K562 (cell line): ENCODE results near the gene SAMD14. TPM values are rescaled to one million over a fixed set of nuclear protein-coding genes. Genes with fewer than 3 reads are reported as not detected.
A peak's percentile ranks its signal among the peaks of the same experiment; 100 is the strongest.

ENCODE experiments used
- ATAC-seq: fragments of 200-7000 bp; cut with Tn5 transposase; 3 replicates; pipeline ENCODE4 v1.9.1; 2020; ENCODE audit warnings: moderate library complexity
- BruUV-seq: library from RNA; stranded (reverse); fragments of 400-500 nt; replicated peaks from 2 replicates; lab custom pipeline; 2021; lab: Mats Ljungman, UMichigan
- CTCF ChIA-PET: fragments of 300-600 bp; formaldehyde crosslinking; extraction: SDS; loops from one replicate; lab custom pipeline; 2021; ENCODE audit warnings: low intra/inter-chr PET ratio; lab: Yijun Ruan, JAX
- POLR2A ChIA-PET: fragments of 300-600, 350-650 bp; sonication (Branson Sonifier 250); formaldehyde crosslinking; extraction: SDS; loops from one replicate; lab custom pipeline; 2021; ENCODE audit warnings: antibody characterized with exemption, inconsistent platforms; lab: Yijun Ruan, JAX
- DNase-seq, 4 experiments: peaks; one replicate each; pipeline versions ENCODE4 v3.0.0 to v3.0.0-alpha.2; 2011 to 2018; ENCODE audit warnings: low spot score in 3 of 4, mixed read lengths in 3 of 4; ENCODE audit errors: extremely low read depth in 1 of 4
- FAIRE-seq: peaks from 2 replicates; lab custom pipeline; 2011; peaks lifted over from hg19 to GRCh38; lab: Jason Lieb, UNC
- H2AFZ ChIP-seq: 2 replicates; pipeline ENCODE4 v1.6.0; 2011; ENCODE audit warnings: low read depth, low read length, control low read depth, inconsistent platforms
- H3K27ac ChIP-seq: fragments of 200-600 bp; 3 replicates; pipeline ENCODE4 v1.8.0; 2011; ENCODE audit warnings: low read depth, mild to moderate bottlenecking, control low read depth, inconsistent platforms, low read length, moderate library complexity, mixed read lengths; ENCODE audit errors: extremely low read depth
- H3K27me3 ChIP-seq, 2 experiments: fragments of 300-600 bp in 1 of 2; 2 replicates in 1 of 2; 3 replicates in 1 of 2; pipeline versions ENCODE4 v1.6.0 to v1.8.0; 2011; ENCODE audit warnings: inconsistent platforms in 2 of 2, low read length in 2 of 2, mild to moderate bottlenecking in 1 of 2, mixed read lengths in 1 of 2, moderate library complexity in 1 of 2; ENCODE audit not compliant: control insufficient read depth in 2 of 2, insufficient read depth in 2 of 2
- H3K36me3 ChIP-seq: fragments of 300-600 bp; 3 replicates; pipeline ENCODE4 v1.8.0; 2011; ENCODE audit warnings: mild to moderate bottlenecking, low read length, inconsistent platforms; ENCODE audit not compliant: control insufficient read depth, insufficient read depth
- H3K4me1 ChIP-seq, 2 experiments: fragments of 200-600 bp in 1 of 2; replicated peaks in 1 of 2; 2 replicates in 1 of 2; 3 replicates in 1 of 2; pipeline versions ENCODE4 v1.5.1 to v1.8.0; 2011; ENCODE audit warnings: inconsistent platforms in 2 of 2, low read length in 2 of 2, mild to moderate bottlenecking in 1 of 2, mixed read lengths in 1 of 2, moderate library complexity in 1 of 2; ENCODE audit not compliant: control insufficient read depth in 2 of 2, insufficient read depth in 2 of 2
- H3K4me2 ChIP-seq: 2 replicates; pipeline ENCODE4 v1.6.1; 2011; ENCODE audit warnings: low read length, control low read depth, inconsistent platforms, mixed read lengths; ENCODE audit not compliant: insufficient read depth
- H3K4me3 ChIP-seq: fragments of 200-600 bp; sonication (generic), shearing (Covaris generic); 2 replicates; pipeline ENCODE4 v1.5.1; 2016; ENCODE audit warnings: control low read depth, inconsistent platforms
- H3K79me2 ChIP-seq: fragments of 200-600 bp; 3 replicates; pipeline ENCODE4 v1.8.0; 2011; ENCODE audit warnings: low read length, inconsistent platforms; ENCODE audit not compliant: control insufficient read depth, insufficient read depth
- H3K9ac ChIP-seq, 2 experiments: 2 replicates each; pipeline versions ENCODE4 v1.6.0 to v1.6.1; 2011; ENCODE audit warnings: low read depth in 2 of 2, low read length in 2 of 2, control low read depth in 1 of 2, inconsistent platforms in 1 of 2, mild to moderate bottlenecking in 1 of 2, mixed read lengths in 1 of 2; ENCODE audit not compliant: insufficient read depth in 1 of 2
- H3K9me1 ChIP-seq: one replicate; pipeline ENCODE4 v1.6.0; 2011; ENCODE audit warnings: inconsistent platforms, mild to moderate bottlenecking, low read length, moderate library complexity; ENCODE audit not compliant: control insufficient read depth, insufficient read depth
- H3K9me3 ChIP-seq: replicated peaks from 2 replicates; pipeline ENCODE4 v1.5.1; 2011; ENCODE audit warnings: low read depth, low read length, inconsistent platforms; ENCODE audit not compliant: control insufficient read depth, insufficient read depth
- H4K20me1 ChIP-seq: replicated peaks from 2 replicates; pipeline ENCODE4 v1.6.1; 2011; ENCODE audit warnings: low read length, inconsistent platforms, mixed read lengths; ENCODE audit not compliant: control insufficient read depth, insufficient read depth
- ADNP ChIP-seq: fragments of 200-800 bp; sonication (Bioruptor generic); IDR thresholded peaks from 2 replicates; pipeline ENCODE4 v1.6.1; 2016; ENCODE audit warnings: missing genetic modification characterization, missing compliant biosample characterization
- BCOR ChIP-seq: fragments of 450-650 bp; IDR thresholded peaks from 2 replicates; pipeline ENCODE4 v1.6.1; 2016
- KDM1A ChIP-seq, 2 experiments: fragments of 450-650 bp; IDR thresholded peaks; 2 replicates each; pipeline ENCODE4 v1.6.1; 2016; ENCODE audit warnings: mild to moderate bottlenecking in 2 of 2
- NCOA6 ChIP-seq: fragments of 450-650 bp; IDR thresholded peaks from 2 replicates; pipeline ENCODE4 v1.6.1; 2017; ENCODE audit warnings: mild to moderate bottlenecking
- RBM25 ChIP-seq: fragments of 200-400 bp; formaldehyde crosslinking; IDR thresholded peaks from 2 replicates; pipeline ENCODE4 v1.6.1; 2018; ENCODE audit warnings: low read length, low read depth, moderate library complexity; ENCODE audit not compliant: severe bottlenecking
- ZC3H11A ChIP-seq: IDR thresholded peaks from 2 replicates; pipeline ENCODE4 v1.6.1; 2012; ENCODE audit warnings: low read depth, low read length, improper control_type of control experiment
- WGBS: fragments of 100-300 bp; shearing (Covaris generic); methylation state at CpG from one replicate; pipeline ENCODE4 v1.1.6; 2016; ENCODE audit warnings: low coverage, mixed read lengths; ENCODE audit not compliant: insufficient coverage; ENCODE audit errors: missing lambda C conversion rate; 5-methylcytosine and 5-hydroxymethylcytosine counted together
- in situ Hi-C: fragments of 300-500 bp; cut with MboI; formaldehyde crosslinking; loops from 4 replicates; pipeline ENCODE4 v1.15.0; 2018; ENCODE audit warnings: inconsistent platforms, mixed read lengths
- intact Hi-C: fragments of 100-400 bp; cut with micrococcal nuclease; formaldehyde crosslinking; loops from 2 replicates; pipeline ENCODE4 v1.14.2; 2022
- polyA plus RNA-seq, 8 experiments: library from polyadenylated mRNA; depleted of rRNA in 4 of 8; stranded (reverse) in 5 of 8; unstranded in 3 of 8; fragments of >200 nt; fragmentation: Nextera tagmentation in 2 of 8; fragmentation: Illumina TruSeq in 1 of 8; extraction: Ambion mirVana in 2 of 8; extraction: Trizol in 1 of 8; gene quantifications; 2 replicates each; pipeline versions ENCODE4 v1.2.1 to v1.2.3, GENCODE V29; 2011 to 2014; ENCODE audit warnings: inconsistent platforms in 1 of 8, missing spikeins in 1 of 8
- total RNA-seq, 7 experiments: library from RNA; depleted of rRNA in 6 of 7; stranded (reverse); fragments of >200 nt in 6 of 7; fragmentation: Illumina TruSeq in 2 of 7; extraction: Trizol in 2 of 7; gene quantifications; 2 replicates each; pipeline versions ENCODE4 v1.2.1 to v1.2.3, GENCODE V29; 2011 to 2021; ENCODE audit warnings: low replicate concordance in 1 of 7

The SAMD14 gene
- total and polyA plus RNA-seq, 9 of the 15 experiments (the other 6 are each of a cell fraction or from before 2014, with no cell fraction given), result 0.04 to 0.07 TPM; not detected in 7

DNA sequence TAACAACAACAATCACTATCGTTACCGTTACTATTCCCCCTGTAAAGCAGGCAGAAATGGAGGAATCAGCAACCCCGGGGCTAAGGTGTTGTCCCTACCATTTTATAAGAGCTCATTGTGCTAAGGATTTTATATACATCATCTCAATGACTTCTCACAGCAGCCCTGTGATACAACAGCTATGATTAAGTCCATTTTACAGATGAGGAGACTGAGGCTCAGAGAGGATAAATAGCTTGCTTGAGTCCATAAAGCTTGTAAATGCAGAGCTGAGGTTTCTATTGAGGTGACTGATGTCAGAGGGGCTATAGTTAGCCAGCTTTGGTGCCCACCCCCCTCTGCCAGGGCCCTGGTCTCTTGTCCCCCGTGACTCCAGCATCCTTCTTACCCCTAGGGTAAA, 51.5 kb downstream of the SAMD14 start:
- BruUV-seq, result no TSS peak
- H3K9me1 ChIP-seq, result no peaks in the 10 kb centered on the region
- no peaks in the 10 kb centered on the region for H3K36me3 ChIP-seq
- DNase-seq (no peak), FAIRE-seq (no peak), ATAC-seq (no peak)
- TF ChIP-seq KDM1A (IDR thresholded peaks at IDR 0.05) (0 out of 4 replicates have a peak, but pooled peaks of 1 of the 2 experiments have one; percentile 13), ZC3H11A (no peak), NCOA6 (no peak), ADNP (peak; percentile 42; the same call in 1 of the 2 replicates), BCOR (0 out of 2 replicates have a peak, but pooled peaks have one; percentile 46), RBM25 (peak; percentile 88)
- 2% methylated on average over 4 of the region's 4 CpGs for WGBS
- no peak overlapping the region for H3K9ac ChIP-seq
- CTCF ChIA-PET, result no interaction called here
- H4K20me1 ChIP-seq, result peaks cover 6% of the 10 kb centered on the region; the same call in 1 of the 2 replicates
- intact Hi-C loops, result loop anchor here (2.0 kb wide), 1 partner anchor 52 kb away; no protein-coding TSS in a partner anchor
- H3K4me2 ChIP-seq, result no peak overlapping the region
- H3K79me2 ChIP-seq, result no peaks in the 10 kb centered on the region
- no peak overlapping the region for H3K27ac ChIP-seq
- in situ Hi-C loops, result loop anchor here (10.0 kb wide), 1 partner anchor 514 kb away; no protein-coding TSS in a partner anchor
- POLR2A ChIA-PET, result interaction anchor here (0.7 to 1.5 kb wide), 2 partner anchors 22 to 76 kb away, joined by 3 to 4 read pairs; partner anchors contain the start of gene ITGA3
- peaks cover 0 to 18% of the 10 kb centered on the region in 2 experiments; a peak in 1 of 5 replicates for H3K4me1 ChIP-seq
- no peak overlapping the region for H2AFZ ChIP-seq
- H3K4me3 ChIP-seq, result no peak overlapping the region
- peaks cover 15 to 40% of the 10 kb centered on the region in 2 experiments for H3K27me3 ChIP-seq
- H3K9me3 ChIP-seq, result no peaks in the 10 kb centered on the region
